A673 (cell line): Measurements from ENCODE around the gene ZC3H8. TPM values are rescaled to one million over a fixed set of nuclear protein-coding genes. Genes with fewer than 3 reads are reported as not detected.

Experiments
- BruUV-seq: library from RNA; stranded (reverse); fragments of 400-500 nt; replicated peaks from 2 replicates; lab custom pipeline; 2021; lab: Mats Ljungman, UMichigan
- CTCF ChIA-PET: fragments of 300-600 bp; sonication (Branson Sonifier 250); formaldehyde crosslinking; loops from one replicate; lab custom pipeline; 2022; ENCODE audit warnings: antibody characterized with exemption; lab: Charles Lee
- POLR2A ChIA-PET: fragments of 300-600 bp; sonication (Branson Sonifier 250); formaldehyde crosslinking; loops from one replicate; lab custom pipeline; 2022; ENCODE audit warnings: antibody characterized with exemption; ENCODE audit not compliant: low non-redundant PET; lab: Charles Lee
- DNase-seq: peaks from one replicate; pipeline ENCODE4 v3.0.0-alpha.2; 2015; ENCODE audit warnings: low spot score
- H3K27ac ChIP-seq: fragments of 200-600 bp; sonication (generic); 2 replicates; pipeline ENCODE4 v1.5.1; 2016; ENCODE audit warnings: mixed run types, low read depth, mild to moderate bottlenecking, mixed read lengths, antibody characterized with exemption, low read length; ENCODE audit not compliant: poor library complexity, severe bottlenecking
- H3K27me3 ChIP-seq: fragments of 200-600 bp; sonication (generic); replicated peaks from 2 replicates; pipeline ENCODE4 v1.6.1; 2017; ENCODE audit warnings: mixed run types, low read depth, mild to moderate bottlenecking, mixed read lengths, antibody characterized with exemption, low read length; ENCODE audit not compliant: insufficient read depth, poor library complexity
- H3K36me3 ChIP-seq: fragments of 200-600 bp; sonication (generic); 2 replicates; pipeline ENCODE4 v1.6.1; 2016; ENCODE audit warnings: mixed run types, mild to moderate bottlenecking, mixed read lengths, antibody characterized with exemption, low read length; ENCODE audit not compliant: insufficient read depth, poor library complexity, severe bottlenecking
- H3K4me1 ChIP-seq: fragments of 200-600 bp; sonication (generic); 2 replicates; pipeline ENCODE4 v1.6.1; 2017; ENCODE audit warnings: mixed run types, mild to moderate bottlenecking, mixed read lengths, antibody characterized with exemption, low read length; ENCODE audit not compliant: insufficient read depth, poor library complexity, severe bottlenecking
- H3K4me3 ChIP-seq: fragments of 200-600 bp; sonication (generic); 2 replicates; pipeline ENCODE4 v1.5.1; 2016; ENCODE audit warnings: low read depth, mixed run types, mild to moderate bottlenecking, mixed read lengths, low read length; ENCODE audit not compliant: poor library complexity, severe bottlenecking
- H3K9me3 ChIP-seq: fragments of 200-600 bp; sonication (generic); 2 replicates; pipeline ENCODE4 v1.6.1; 2016; ENCODE audit warnings: mixed run types, low read depth, mild to moderate bottlenecking, mixed read lengths, antibody characterized with exemption, low read length; ENCODE audit not compliant: poor library complexity, severe bottlenecking
- CTCF ChIP-seq: fragments of 300-800, 200-600 bp; sonication (generic); conservative IDR thresholded peaks from 2 replicates; pipeline ENCODE4 v1.5.1; 2017; ENCODE audit warnings: low read depth, mild to moderate bottlenecking, antibody characterized with exemption, low read length, moderate library complexity, mixed read lengths
- EZH2 ChIP-seq: fragments of 200-600 bp; sonication (generic); IDR thresholded peaks from 2 replicates; pipeline ENCODE4 v1.6.1; 2017; ENCODE audit warnings: borderline replicate concordance, low read depth, mild to moderate bottlenecking, mixed read lengths, antibody characterized with exemption, low read length; ENCODE audit not compliant: poor library complexity, severe bottlenecking
- intact Hi-C: fragments of 100-400 bp; cut with micrococcal nuclease; formaldehyde crosslinking; loops from one replicate; pipeline ENCODE4 v1.10.0; 2022; ENCODE audit not compliant: unreplicated experiment
- total RNA-seq: library from RNA; stranded (reverse); gene quantifications from 2 replicates; pipeline ENCODE4 v1.2.3, GENCODE V29; 2021

ZC3H8 gene
- total RNA-seq, 1 experiment from 2014 or later: 23.2 TPM

GRCh38 chr2:112239862-112240261 is 15.0 kb downstream of the ZC3H8 start:
- ChIA-PET CTCF (no interaction called here), POLR2A (no interaction called here)
- Histone ChIP-seq H3K4me1 (no peaks in the 10 kb centered on the region), H3K9me3 (no peaks in the 10 kb centered on the region), H3K27me3 (no peaks in the 10 kb centered on the region), H3K27ac (no peak overlapping the region), H3K4me3 (no peak overlapping the region), H3K36me3 (peaks cover 6% of the 10 kb centered on the region)
- no peak for TF ChIP-seq EZH2
- TF ChIP-seq CTCF: no peak
- no peak for DNase-seq
- intact Hi-C loops: no loop called here
- BruUV-seq: no TSS peak

GRCh38 chr2:112230371-112230770 is 24.5 kb downstream of the ZC3H8 start:
- no peak overlapping the region for H3K4me3 ChIP-seq
- ChIA-PET CTCF (no interaction called here), POLR2A (no interaction called here)
- BruUV-seq: no TSS peak
- H3K27me3 ChIP-seq: no peaks in the 10 kb centered on the region
- no peaks in the 10 kb centered on the region for H3K9me3 ChIP-seq
- intact Hi-C loops: no loop called here
- peaks cover 11% of the 10 kb centered on the region for H3K4me1 ChIP-seq
- H3K27ac ChIP-seq: no peak overlapping the region
- no peak for TF ChIP-seq EZH2
- TF ChIP-seq CTCF: no peak
- peaks cover 9% of the 10 kb centered on the region for H3K36me3 ChIP-seq
- no peak for DNase-seq

GRCh38 chr2:112229348-112229747 is 25.5 kb downstream of the ZC3H8 start:
- CTCF ChIA-PET: no interaction called here

More at GRCh38 chr2:112229348-112229747, 25.5 kb downstream of the ZC3H8 start:
- Histone ChIP-seq H3K27ac (no peak overlapping the region), H3K4me1 (peaks cover 11% of the 10 kb centered on the region), H3K36me3 (peaks cover 9% of the 10 kb centered on the region), H3K4me3 (no peak overlapping the region), H3K9me3 (no peaks in the 10 kb centered on the region), H3K27me3 (no peaks in the 10 kb centered on the region)
- no peak for TF ChIP-seq CTCF
- no peak for TF ChIP-seq EZH2
- peak; percentile 11 for DNase-seq
- intact Hi-C loops: no loop called here
- POLR2A ChIA-PET: no interaction called here
- no TSS peak for BruUV-seq
